Natural killer cell (primary cell): ENCODE data around the gene TPRG1. TPM values are rescaled to one million over a fixed set of nuclear protein-coding genes. Genes with fewer than 3 reads are reported as not detected.
A peak's percentile ranks its signal among the peaks of the same experiment; 100 is the strongest.

Experiments used
- ATAC-seq, 3 donors: fragments of 150-1000 bp in 2 of 3; fragments of 200-7000 bp in 1 of 3; cut with Tn5 transposase; 1 replicate in 1 of 3; 2 replicates in 2 of 3; pipeline ENCODE4 v1.10.0; 2021; ENCODE audit warnings: mild to moderate bottlenecking in 2 of 3, moderate library complexity in 2 of 3
- DNase-seq, 2 donors: peaks; one replicate each; pipeline versions ENCODE4 v3.0.0 to v3.0.0-alpha.2; 2013 to 2021; ENCODE audit warnings: mixed read lengths in 1 of 2
- H3K27ac ChIP-seq: one replicate; pipeline ENCODE4 v1.5.1; 2013; ENCODE audit warnings: mild to moderate bottlenecking, low read length
- H3K27me3 ChIP-seq: one replicate; pipeline ENCODE4 v1.6.1; 2013; ENCODE audit warnings: low read length; ENCODE audit not compliant: control insufficient read depth, insufficient read depth
- H3K36me3 ChIP-seq: one replicate; pipeline ENCODE4 v1.6.1; 2013; ENCODE audit warnings: low read length; ENCODE audit not compliant: control insufficient read depth, insufficient read depth
- H3K4me1 ChIP-seq: one replicate; pipeline ENCODE4 v1.6.1; 2013; ENCODE audit warnings: low read length; ENCODE audit not compliant: control insufficient read depth, insufficient read depth
- H3K4me3 ChIP-seq: one replicate; pipeline ENCODE4 v1.5.1; 2013; ENCODE audit warnings: low read length
- H3K9me3 ChIP-seq: one replicate; pipeline ENCODE4 v1.6.1; 2013; ENCODE audit warnings: low read length; ENCODE audit not compliant: control insufficient read depth, insufficient read depth
- H3K27ac Mint-ChIP-seq, 2 donors: one replicate each; pipeline ENCODE4 v1.8.0; 2022; ENCODE audit warnings: mild to moderate bottlenecking in 2 of 2, mixed read lengths in 2 of 2, moderate library complexity in 1 of 2
- H3K27me3 Mint-ChIP-seq, 2 donors: one replicate each; pipeline ENCODE4 v1.8.0; 2022; ENCODE audit warnings: low read depth in 2 of 2, mixed read lengths in 2 of 2
- H3K36me3 Mint-ChIP-seq: one replicate; pipeline ENCODE4 v1.8.0; 2022; ENCODE audit warnings: mixed read lengths
- H3K4me1 Mint-ChIP-seq, 2 donors: one replicate each; pipeline ENCODE4 v1.8.0; 2022; ENCODE audit warnings: mixed read lengths in 2 of 2
- H3K4me3 Mint-ChIP-seq: one replicate; pipeline ENCODE4 v1.8.0; 2022; ENCODE audit warnings: mild to moderate bottlenecking, moderate library complexity, mixed read lengths
- H3K9me3 Mint-ChIP-seq, 2 donors: one replicate each; pipeline ENCODE4 v1.8.0; 2022; ENCODE audit warnings: mixed read lengths in 2 of 2
- WGBS: methylation state at CpG from one replicate; pipeline ENCODE4 v1.1.7; 2013; ENCODE audit warnings: missing lambda C conversion rate; ENCODE audit not compliant: insufficient coverage; 5-methylcytosine and 5-hydroxymethylcytosine counted together
- intact Hi-C: fragments of 100-400 bp; cut with micrococcal nuclease; formaldehyde crosslinking; loops from one replicate; pipeline ENCODE4 v1.14.2; 2022
- total RNA-seq, 4 donors: library from RNA; stranded (reverse); fragments of 120-200 nt in 1 of 4; gene quantifications; one replicate each; pipeline versions ENCODE4 v1.2.3 to v1.2.4, GENCODE V29; 2013 to 2022
- TF ChIP-seq, protein P1 (sequence below): fragments of 200-600 bp; IDR thresholded peaks from one replicate; pipeline ENCODE4 v1.8.0; 2022; ENCODE audit warnings: antibody characterized with exemption

Gene TPRG1
- total RNA-seq, 3 donors from 2014 or later (not counting 1 experiment from before 2014, with no cell fraction given), result 1.3 to 4.6 (median 1.9) TPM

DNA sequence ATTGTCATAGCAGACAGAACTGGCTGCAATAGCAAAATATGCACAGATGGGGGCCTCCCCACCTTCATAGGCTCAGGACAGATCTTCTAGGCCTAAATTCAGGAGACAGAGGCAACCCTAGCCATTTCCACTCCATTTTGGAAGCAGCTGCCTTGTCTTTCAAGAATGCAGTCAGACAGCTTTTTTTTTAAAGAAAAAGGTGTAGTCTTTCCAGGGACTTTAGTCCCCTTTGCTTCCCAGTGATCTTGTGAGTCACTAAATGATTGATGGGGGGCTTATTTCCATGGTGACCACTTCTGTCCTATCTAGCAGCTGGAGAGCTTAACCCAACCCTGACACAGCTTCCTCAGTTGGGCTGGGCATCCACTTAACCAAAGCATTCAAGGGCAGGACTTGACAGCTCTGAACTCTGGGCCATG, 165.9 kb downstream of the TPRG1 start:
- ATAC-seq (no peak), DNase-seq (no peak)
- Histone ChIP-seq H3K4me3 (no peak overlapping the region), H3K27ac (no peak overlapping the region), H3K36me3 (no peaks in the 10 kb centered on the region), H3K4me1 (no peaks in the 10 kb centered on the region), H3K27me3 (no peaks in the 10 kb centered on the region), H3K9me3 (no peaks in the 10 kb centered on the region)
- intact Hi-C loops, result no loop called here
- Mint-ChIP-seq H3K36me3 (no peaks in the 10 kb centered on the region), H3K27me3 (peaks cover 0 to 9% of the 10 kb centered on the region in 2 donors), H3K9me3 (no peaks in the 10 kb centered on the region), H3K27ac (no peak overlapping the region), H3K4me1 (no peaks in the 10 kb centered on the region), H3K4me3 (no peak overlapping the region)
- TF ChIP-seq, protein P1, sequence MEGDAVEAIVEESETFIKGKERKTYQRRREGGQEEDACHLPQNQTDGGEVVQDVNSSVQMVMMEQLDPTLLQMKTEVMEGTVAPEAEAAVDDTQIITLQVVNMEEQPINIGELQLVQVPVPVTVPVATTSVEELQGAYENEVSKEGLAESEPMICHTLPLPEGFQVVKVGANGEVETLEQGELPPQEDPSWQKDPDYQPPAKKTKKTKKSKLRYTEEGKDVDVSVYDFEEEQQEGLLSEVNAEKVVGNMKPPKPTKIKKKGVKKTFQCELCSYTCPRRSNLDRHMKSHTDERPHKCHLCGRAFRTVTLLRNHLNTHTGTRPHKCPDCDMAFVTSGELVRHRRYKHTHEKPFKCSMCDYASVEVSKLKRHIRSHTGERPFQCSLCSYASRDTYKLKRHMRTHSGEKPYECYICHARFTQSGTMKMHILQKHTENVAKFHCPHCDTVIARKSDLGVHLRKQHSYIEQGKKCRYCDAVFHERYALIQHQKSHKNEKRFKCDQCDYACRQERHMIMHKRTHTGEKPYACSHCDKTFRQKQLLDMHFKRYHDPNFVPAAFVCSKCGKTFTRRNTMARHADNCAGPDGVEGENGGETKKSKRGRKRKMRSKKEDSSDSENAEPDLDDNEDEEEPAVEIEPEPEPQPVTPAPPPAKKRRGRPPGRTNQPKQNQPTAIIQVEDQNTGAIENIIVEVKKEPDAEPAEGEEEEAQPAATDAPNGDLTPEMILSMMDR, result no peak

DNA sequence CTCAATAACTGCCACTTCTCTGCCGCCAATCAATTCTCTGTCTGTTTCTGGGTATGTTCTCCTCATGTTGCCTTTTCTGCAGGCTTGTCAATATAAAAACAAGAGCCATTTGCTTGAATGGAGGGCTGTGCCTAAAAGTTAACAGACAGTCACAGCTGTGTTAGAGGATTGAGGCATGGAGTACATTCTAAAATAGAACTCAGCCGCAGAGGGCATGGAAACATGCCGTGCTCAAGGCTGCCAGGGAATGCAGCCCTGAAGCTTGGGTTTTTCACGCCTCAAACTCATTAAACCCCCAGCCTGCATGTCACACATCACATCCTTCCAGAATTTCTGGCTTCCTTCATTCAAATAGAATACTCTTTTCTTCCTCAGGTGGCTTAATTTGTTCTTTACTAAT, 166.6 kb downstream of the TPRG1 start:
- DNase-seq (no peak), ATAC-seq (no peak)
- intact Hi-C loops, result no loop called here
- Histone ChIP-seq H3K36me3 (no peaks in the 10 kb centered on the region), H3K4me3 (no peak overlapping the region), H3K4me1 (no peaks in the 10 kb centered on the region), H3K9me3 (no peaks in the 10 kb centered on the region), H3K27me3 (no peaks in the 10 kb centered on the region), H3K27ac (no peak overlapping the region)
- no peaks in the 10 kb centered on the region for H3K9me3 Mint-ChIP-seq
- no peaks in the 10 kb centered on the region for H3K4me1 Mint-ChIP-seq
- H3K4me3 Mint-ChIP-seq, result no peak overlapping the region
- H3K27ac Mint-ChIP-seq, result no peak overlapping the region
- TF ChIP-seq, protein P1, result no peak
- no peaks in the 10 kb centered on the region for H3K36me3 Mint-ChIP-seq
- H3K27me3 Mint-ChIP-seq, result peaks cover 0 to 14% of the 10 kb centered on the region in 2 donors
- 95% methylated on average over 4 of the region's 4 CpGs for WGBS

DNA sequence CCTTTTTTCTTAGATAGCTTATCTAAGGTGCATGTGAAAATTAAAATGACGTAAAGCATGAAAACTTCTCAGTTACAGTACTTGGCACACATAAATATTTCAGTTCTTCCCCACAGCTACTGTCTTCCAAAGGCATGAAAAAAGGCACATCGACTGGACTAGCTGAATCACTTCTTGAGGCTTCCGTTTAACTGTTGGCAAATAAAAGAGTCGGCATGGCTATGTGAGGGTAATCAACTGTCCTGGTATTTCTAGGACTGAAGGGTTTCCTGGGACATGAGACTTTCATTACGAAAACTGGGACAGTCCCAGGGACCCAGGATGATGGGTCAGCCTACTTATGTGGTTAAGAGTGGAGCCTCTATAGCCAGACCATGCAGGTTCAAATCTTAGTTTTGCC, 168.2 kb downstream of the TPRG1 start:
- intact Hi-C loops, result no loop called here
- TF ChIP-seq, protein P1, result no peak
- H3K4me3 ChIP-seq, result no peak overlapping the region
- ATAC-seq (no peak), DNase-seq (no peak)
- Mint-ChIP-seq H3K4me3 (no peak overlapping the region), H3K27me3 (peaks cover 0 to 14% of the 10 kb centered on the region in 2 donors), H3K4me1 (no peaks in the 10 kb centered on the region), H3K9me3 (no peaks in the 10 kb centered on the region), H3K36me3 (no peaks in the 10 kb centered on the region), H3K27ac (no peak overlapping the region)
- no peaks in the 10 kb centered on the region for H3K4me1 ChIP-seq
- H3K27ac ChIP-seq, result no peak overlapping the region
- no peaks in the 10 kb centered on the region for H3K36me3 ChIP-seq
- WGBS, result 82% methylated on average over 5 of the region's 5 CpGs
- no peaks in the 10 kb centered on the region for H3K27me3 ChIP-seq
- no peaks in the 10 kb centered on the region for H3K9me3 ChIP-seq

DNA sequence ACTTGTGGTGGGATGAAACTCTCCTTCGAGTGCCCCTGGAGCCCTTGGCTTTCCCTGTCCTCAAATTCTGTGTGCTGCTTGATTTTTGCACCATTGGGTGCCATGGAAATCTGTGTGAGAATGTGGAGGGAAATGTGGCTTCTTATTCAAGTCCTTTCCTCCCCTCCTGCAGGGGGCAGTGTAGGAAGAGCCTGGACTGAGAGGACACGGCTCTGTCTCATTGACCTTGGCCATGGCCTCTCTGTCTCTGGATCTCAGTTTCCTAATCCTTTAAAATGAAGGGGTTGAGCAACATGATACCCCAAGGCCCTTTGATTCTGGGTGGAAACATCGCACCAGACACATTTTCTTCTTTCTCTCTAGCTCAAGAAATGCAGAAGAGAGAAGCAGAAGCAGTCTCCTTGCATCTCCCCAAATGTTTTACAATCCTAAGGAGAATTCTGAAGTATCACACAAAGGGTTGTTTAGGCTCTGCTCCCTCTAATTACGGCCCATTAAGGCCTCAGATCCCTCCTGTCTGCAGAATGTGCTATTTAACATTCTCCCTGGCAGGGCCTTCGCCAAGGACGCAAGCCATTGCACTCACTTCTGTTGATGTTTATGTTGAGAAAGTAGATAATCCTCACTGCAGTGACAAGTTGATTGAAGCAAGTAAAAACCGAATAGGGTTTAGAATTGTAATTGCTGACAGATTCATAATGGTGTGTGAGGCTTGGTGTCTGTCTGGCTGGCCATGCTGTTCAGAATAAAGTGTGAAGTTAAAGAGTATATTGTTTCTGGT, 169.1 kb downstream of the TPRG1 start:
- ATAC-seq (no peak), DNase-seq (peak in 1 of 2 donors; percentile 33)
- Histone ChIP-seq H3K4me1 (no peaks in the 10 kb centered on the region), H3K4me3 (no peak overlapping the region), H3K36me3 (no peaks in the 10 kb centered on the region), H3K27me3 (no peaks in the 10 kb centered on the region), H3K9me3 (no peaks in the 10 kb centered on the region), H3K27ac (no peak overlapping the region)
- H3K27me3 Mint-ChIP-seq, result peaks cover 0 to 14% of the 10 kb centered on the region in 2 donors
- H3K4me3 Mint-ChIP-seq, result no peak overlapping the region
- TF ChIP-seq, protein P1, result no peak
- no peaks in the 10 kb centered on the region for H3K36me3 Mint-ChIP-seq
- no peak overlapping the region for H3K27ac Mint-ChIP-seq
- WGBS, result 91% methylated on average over 6 of the region's 7 CpGs
- intact Hi-C loops, result no loop called here
- no peaks in the 10 kb centered on the region for H3K4me1 Mint-ChIP-seq
- no peaks in the 10 kb centered on the region for H3K9me3 Mint-ChIP-seq
